Muscle of back (tissue), 11 donors: ENCODE data around the gene SETD2. TPM values are rescaled to one million over a fixed set of nuclear protein-coding genes. Genes with fewer than 3 reads are reported as not detected.

ENCODE experiments used
- DNase-seq, 3 donors: peaks; one replicate each; pipeline versions ENCODE4 v3.0.0 to v3.0.0-alpha.2; 2013
- polyA plus RNA-seq, 10 donors: library from polyadenylated mRNA; unstranded; fragments of 120-200 nt; gene quantifications; one replicate each; pipeline ENCODE4 v1.2.1, GENCODE V29; 2013; ENCODE audit not compliant: insufficient read length in 10 of 10

Gene SETD2
- polyA plus RNA-seq, 10 donors: 29.5 to 42.0 (median 36.4) TPM

- DNase-seq: peak in 1 of 3 donors; percentile 40
These were observed 153.7 kb downstream of the SETD2 start for GRCh38 chr3:47010111-47010712.

- DNase-seq: peak; percentile 91 to 96 (median 93)
These were observed 154.4 kb downstream of the SETD2 start for GRCh38 chr3:47009225-47010110.

GRCh38 chr3:47008851-47009224 is 155.1 kb downstream of the SETD2 start:
- DNase-seq: no peak

- DNase-seq: no peak
These were observed 155.6 kb downstream of the SETD2 start for GRCh38 chr3:47008234-47008796.

- no peak for DNase-seq
These were observed 156.3 kb downstream of the SETD2 start for GRCh38 chr3:47007482-47008233.

GRCh38 chr3:47007001-47007400 is 156.9 kb downstream of the SETD2 start:
- DNase-seq: no peak

GRCh38 chr3:47006145-47006651 is 157.7 kb downstream of the SETD2 start:
- DNase-seq: no peak

- no peak for DNase-seq
These were observed 158.4 kb downstream of the SETD2 start for GRCh38 chr3:47005212-47006144.

- DNase-seq: no peak
These were observed 159.3 kb downstream of the SETD2 start for GRCh38 chr3:47004369-47005211.

GRCh38 chr3:47003461-47004368 is 160.2 kb downstream of the SETD2 start:
- DNase-seq: no peak

GRCh38 chr3:47003056-47003410 is 160.9 kb downstream of the SETD2 start:
- no peak for DNase-seq

GRCh38 chr3:47002171-47003055 is 161.5 kb downstream of the SETD2 start:
- no peak for DNase-seq

- no peak for DNase-seq
These were observed 162.2 kb downstream of the SETD2 start for GRCh38 chr3:47001731-47002170.

- DNase-seq: no peak
These were observed 162.8 kb downstream of the SETD2 start for GRCh38 chr3:47000922-47001730.

GRCh38 chr3:47000198-47000815 is 163.6 kb downstream of the SETD2 start:
- no peak for DNase-seq

GRCh38 chr3:46999516-47000197 is 164.3 kb downstream of the SETD2 start:
- DNase-seq: no peak
